Measurements from ENCODE around the gene ARHGAP8. TPM values are rescaled to one million over a fixed set of nuclear protein-coding genes. Genes with fewer than 3 reads are reported as not detected.

Gene ARHGAP8
- total RNA-seq, 4 donors from 2014 or later = 1.7 to 5.7 (median 3.0) TPM

- WGBS, 2 donors = 87 to 88% methylated on average over 13 of the region's 14 CpGs
- no peak overlapping the region for H3K4me3 ChIP-seq
- H3K36me3 ChIP-seq = peaks cover 0 to 45% (median 0%) of the 10 kb centered on the region in 3 donors
- no peak for DNase-seq (ENCODE audit: low spot score in 2 of 2)
- no peaks in the 10 kb centered on the region for H3K27me3 ChIP-seq
- no peak for TF ChIP-seq CTCF (IDR thresholded peaks at IDR 0.05)
- TF ChIP-seq EP300 (IDR thresholded peaks at IDR 0.05) = no peak
- TF ChIP-seq POLR2A (IDR thresholded peaks at IDR 0.05) = no peak
- H3K4me1 ChIP-seq = no peaks in the 10 kb centered on the region
- H3K9me3 ChIP-seq = peaks cover 0 to 25% (median 2%) of the 10 kb centered on the region in 4 donors
- H3K27ac ChIP-seq = no peak overlapping the region
Observed at GRCh38 chr22:44878483-44879300, 126.3 kb downstream of the ARHGAP8 start.

- H3K36me3 ChIP-seq = peaks cover 0 to 45% (median 0%) of the 10 kb centered on the region in 3 donors
- no peak for DNase-seq (ENCODE audit: low spot score in 2 of 2)
- H3K9me3 ChIP-seq = peaks cover 0 to 25% (median 2%) of the 10 kb centered on the region in 4 donors
- 87 to 93% methylated on average over 12 of the region's 12 CpGs for WGBS, 2 donors
- H3K4me1 ChIP-seq = no peaks in the 10 kb centered on the region
- H3K4me3 ChIP-seq = no peak overlapping the region
- no peak overlapping the region for H3K27ac ChIP-seq
- H3K27me3 ChIP-seq = no peaks in the 10 kb centered on the region
- TF ChIP-seq EP300 (IDR thresholded peaks at IDR 0.05) (no peak), CTCF (IDR thresholded peaks at IDR 0.05) (no peak), POLR2A (IDR thresholded peaks at IDR 0.05) (no peak)
Observed at GRCh38 chr22:44879301-44879680, 126.9 kb downstream of the ARHGAP8 start.

GRCh38 chr22:44880610-44881290 is 128.4 kb downstream of the ARHGAP8 start:
- Histone ChIP-seq H3K9me3 (peaks cover 0 to 25% (median 2%) of the 10 kb centered on the region in 4 donors), H3K36me3 (peaks cover 0 to 53% (median 0%) of the 10 kb centered on the region in 3 donors), H3K4me1 (no peaks in the 10 kb centered on the region), H3K4me3 (no peak overlapping the region), H3K27ac (no peak overlapping the region), H3K27me3 (no peaks in the 10 kb centered on the region)
- no peak for TF ChIP-seq EP300 (IDR thresholded peaks at IDR 0.05)
- no peak for TF ChIP-seq CTCF (IDR thresholded peaks at IDR 0.05)
- TF ChIP-seq POLR2A (IDR thresholded peaks at IDR 0.05) = no peak
- DNase-seq (ENCODE audit: low spot score in 2 of 2) = no peak
- WGBS, 2 donors = 91 to 92% methylated on average over 19 of the region's 19 CpGs

GRCh38 chr22:44881624-44882023 is 129.2 kb downstream of the ARHGAP8 start:
- no peak overlapping the region for H3K27ac ChIP-seq
- peaks cover 0 to 55% (median 0%) of the 10 kb centered on the region in 3 donors for H3K36me3 ChIP-seq
- H3K4me3 ChIP-seq = no peak overlapping the region
- TF ChIP-seq EP300 (IDR thresholded peaks at IDR 0.05) (no peak), POLR2A (IDR thresholded peaks at IDR 0.05) (no peak), CTCF (IDR thresholded peaks at IDR 0.05) (no peak)
- H3K9me3 ChIP-seq = peaks cover 0 to 22% (median 0%) of the 10 kb centered on the region in 4 donors
- DNase-seq (ENCODE audit: low spot score in 2 of 2) = no peak
- WGBS, 2 donors = 85 to 86% methylated on average over 21 to 22 of the region's 24 CpGs
- H3K27me3 ChIP-seq = no peaks in the 10 kb centered on the region
- no peaks in the 10 kb centered on the region for H3K4me1 ChIP-seq

Data from tibial nerve (tissue), 4 donors.